ENCODE measurements around the gene CXADR.
A peak's percentile ranks its signal among the peaks of the same experiment; 100 is the strongest.

CXADR gene

DNA sequence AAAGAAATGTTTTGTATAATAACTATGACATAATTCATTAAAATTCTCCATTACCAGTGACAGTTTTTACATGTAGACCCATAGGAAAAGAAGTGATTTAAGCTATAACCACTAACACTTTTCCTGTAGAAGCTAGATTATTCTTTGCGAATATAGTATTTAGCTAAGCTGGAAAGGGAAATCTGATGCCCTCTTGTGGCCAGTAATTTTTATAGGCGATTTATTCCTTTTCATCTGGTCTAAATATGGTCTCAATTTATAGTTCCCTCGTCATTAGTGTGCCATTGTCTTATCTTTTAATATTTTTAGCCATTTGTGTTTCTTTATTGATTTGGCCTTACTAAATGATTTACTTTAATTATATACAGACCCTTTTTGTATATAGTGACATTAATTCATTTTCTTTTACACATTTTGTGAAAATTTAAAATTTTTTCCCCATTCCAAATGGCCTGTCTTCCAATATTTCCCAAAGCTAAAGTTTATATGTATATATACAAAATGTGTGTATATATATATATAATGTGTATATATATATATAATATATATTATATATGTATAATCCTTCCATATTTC, 73.1 kb downstream of the CXADR start:
- DNase-seq, result no peak

GRCh38 chr21:17590430-17590829, 77.6 kb downstream of the CXADR start:
- no peaks in the 10 kb centered on the region for H3K4me1 ChIP-seq (ENCODE audit: control insufficient read depth, insufficient read depth, low read length, poor library complexity, severe bottlenecking)
- no peaks in the 10 kb centered on the region for H3K9me3 ChIP-seq (ENCODE audit: control insufficient read depth, low read length)
- no peak overlapping the region for H3K4me3 ChIP-seq (ENCODE audit: insufficient read depth, low read depth, low read length, poor library complexity, severe bottlenecking)
- no peak for DNase-seq
- H3K36me3 ChIP-seq (ENCODE audit: control insufficient read depth, insufficient read depth, low read length), result peaks cover 5% of the 10 kb centered on the region
- no peak overlapping the region for H3K27ac ChIP-seq (ENCODE audit: insufficient read depth, low read length, poor library complexity, severe bottlenecking)
- no peaks in the 10 kb centered on the region for H3K27me3 ChIP-seq (replicated peaks; ENCODE audit: control insufficient read depth, insufficient read depth, low read length, poor library complexity, severe bottlenecking)

More for the DNA sequence above, 73.1 kb downstream of the CXADR start:
- Histone ChIP-seq H3K4me1 (ENCODE audit: control insufficient read depth, insufficient read depth, low read length, poor library complexity, severe bottlenecking) (no peaks in the 10 kb centered on the region), H3K4me3 (ENCODE audit: insufficient read depth, low read depth, low read length, poor library complexity, severe bottlenecking) (no peak overlapping the region), H3K27ac (ENCODE audit: insufficient read depth, low read length, poor library complexity, severe bottlenecking) (no peak overlapping the region), H3K9me3 (ENCODE audit: control insufficient read depth, low read length) (no peaks in the 10 kb centered on the region), H3K36me3 (ENCODE audit: control insufficient read depth, insufficient read depth, low read length) (no peaks in the 10 kb centered on the region), H3K27me3 (replicated peaks; ENCODE audit: control insufficient read depth, insufficient read depth, low read length, poor library complexity, severe bottlenecking) (no peaks in the 10 kb centered on the region)

GRCh38 chr21:17597680-17598079, 84.8 kb downstream of the CXADR start:
- no peak for DNase-seq
- Histone ChIP-seq H3K36me3 (ENCODE audit: control insufficient read depth, insufficient read depth, low read length) (peaks cover 16% of the 10 kb centered on the region), H3K4me1 (ENCODE audit: control insufficient read depth, insufficient read depth, low read length, poor library complexity, severe bottlenecking) (no peaks in the 10 kb centered on the region), H3K27me3 (replicated peaks; ENCODE audit: control insufficient read depth, insufficient read depth, low read length, poor library complexity, severe bottlenecking) (no peaks in the 10 kb centered on the region), H3K4me3 (ENCODE audit: insufficient read depth, low read depth, low read length, poor library complexity, severe bottlenecking) (no peak overlapping the region), H3K27ac (ENCODE audit: insufficient read depth, low read length, poor library complexity, severe bottlenecking) (no peak overlapping the region), H3K9me3 (ENCODE audit: control insufficient read depth, low read length) (no peaks in the 10 kb centered on the region)

DNA sequence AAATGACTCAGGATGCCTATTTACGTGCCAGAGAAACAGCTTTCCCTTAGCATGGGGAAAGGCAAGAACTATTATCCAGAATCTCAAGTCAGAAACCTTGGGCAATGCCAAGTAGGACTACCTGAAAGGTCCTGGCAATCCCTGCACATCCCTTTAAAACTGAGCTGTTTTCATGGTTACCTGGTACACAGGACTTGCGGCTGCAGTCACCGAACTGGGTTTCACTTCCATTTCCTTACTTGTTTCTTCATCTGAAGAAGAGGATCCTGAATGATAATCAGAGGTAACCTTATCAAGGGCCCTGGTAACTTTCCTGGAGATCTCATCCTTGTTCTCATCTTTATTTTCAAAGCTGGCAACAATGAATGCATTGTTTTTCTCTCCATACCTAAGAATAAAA, 85.6 kb downstream of the CXADR start:
- Histone ChIP-seq H3K27me3 (replicated peaks; ENCODE audit: control insufficient read depth, insufficient read depth, low read length, poor library complexity, severe bottlenecking) (no peaks in the 10 kb centered on the region), H3K4me1 (ENCODE audit: control insufficient read depth, insufficient read depth, low read length, poor library complexity, severe bottlenecking) (no peaks in the 10 kb centered on the region), H3K36me3 (ENCODE audit: control insufficient read depth, insufficient read depth, low read length) (peaks cover 19% of the 10 kb centered on the region), H3K27ac (ENCODE audit: insufficient read depth, low read length, poor library complexity, severe bottlenecking) (no peak overlapping the region), H3K9me3 (ENCODE audit: control insufficient read depth, low read length) (no peaks in the 10 kb centered on the region), H3K4me3 (ENCODE audit: insufficient read depth, low read depth, low read length, poor library complexity, severe bottlenecking) (no peak overlapping the region)
- no peak for DNase-seq

- Histone ChIP-seq H3K9me3 (ENCODE audit: control insufficient read depth, low read length) (no peaks in the 10 kb centered on the region), H3K27ac (ENCODE audit: insufficient read depth, low read length, poor library complexity, severe bottlenecking) (no peak overlapping the region), H3K4me3 (ENCODE audit: insufficient read depth, low read depth, low read length, poor library complexity, severe bottlenecking) (no peak overlapping the region), H3K4me1 (ENCODE audit: control insufficient read depth, insufficient read depth, low read length, poor library complexity, severe bottlenecking) (no peaks in the 10 kb centered on the region), H3K36me3 (ENCODE audit: control insufficient read depth, insufficient read depth, low read length) (peaks cover 18% of the 10 kb centered on the region), H3K27me3 (replicated peaks; ENCODE audit: control insufficient read depth, insufficient read depth, low read length, poor library complexity, severe bottlenecking) (no peaks in the 10 kb centered on the region)
- DNase-seq, result no peak
Measured at GRCh38 chr21:17602874-17603273, 90.0 kb downstream of the CXADR start.

DNA sequence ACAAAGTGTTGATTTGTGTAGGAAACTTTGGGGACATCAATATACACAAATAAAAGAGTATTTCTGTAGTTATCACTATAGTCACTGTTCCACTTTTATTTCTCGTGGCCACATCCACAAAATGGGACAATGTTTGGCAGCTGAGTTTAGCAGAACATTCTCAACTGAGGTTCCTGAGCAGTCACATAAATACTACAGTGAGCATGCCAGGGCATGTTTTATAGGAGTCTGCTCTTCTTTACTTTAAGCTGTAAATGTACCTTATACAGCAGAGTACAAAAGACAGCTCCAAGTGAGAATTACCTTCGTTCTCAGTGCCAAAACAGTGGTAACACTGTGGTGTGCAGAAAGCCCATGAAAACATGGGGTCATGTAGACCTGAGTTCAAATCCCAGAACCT, 94.8 kb downstream of the CXADR start:
- no peak overlapping the region for H3K27ac ChIP-seq (ENCODE audit: insufficient read depth, low read length, poor library complexity, severe bottlenecking)
- DNase-seq, result no peak

GRCh38 chr21:17609681-17610080, 96.8 kb downstream of the CXADR start:
- Histone ChIP-seq H3K27ac (ENCODE audit: insufficient read depth, low read length, poor library complexity, severe bottlenecking) (no peak overlapping the region), H3K36me3 (ENCODE audit: control insufficient read depth, insufficient read depth, low read length) (peaks cover under 1% of the 10 kb centered on the region), H3K9me3 (ENCODE audit: control insufficient read depth, low read length) (no peaks in the 10 kb centered on the region), H3K27me3 (replicated peaks; ENCODE audit: control insufficient read depth, insufficient read depth, low read length, poor library complexity, severe bottlenecking) (no peaks in the 10 kb centered on the region), H3K4me1 (ENCODE audit: control insufficient read depth, insufficient read depth, low read length, poor library complexity, severe bottlenecking) (peaks cover 6% of the 10 kb centered on the region), H3K4me3 (ENCODE audit: insufficient read depth, low read depth, low read length, poor library complexity, severe bottlenecking) (no peak overlapping the region)
- no peak for DNase-seq

More for the DNA sequence above, 94.8 kb downstream of the CXADR start:
- H3K36me3 ChIP-seq (ENCODE audit: control insufficient read depth, insufficient read depth, low read length), result peaks cover 13% of the 10 kb centered on the region
- no peak overlapping the region for H3K4me3 ChIP-seq (ENCODE audit: insufficient read depth, low read depth, low read length, poor library complexity, severe bottlenecking)
- H3K9me3 ChIP-seq (ENCODE audit: control insufficient read depth, low read length), result no peaks in the 10 kb centered on the region
- H3K4me1 ChIP-seq (ENCODE audit: control insufficient read depth, insufficient read depth, low read length, poor library complexity, severe bottlenecking), result peaks cover 6% of the 10 kb centered on the region
- no peaks in the 10 kb centered on the region for H3K27me3 ChIP-seq (replicated peaks; ENCODE audit: control insufficient read depth, insufficient read depth, low read length, poor library complexity, severe bottlenecking)

- peak overlapping the region; percentile 74 for H3K27ac ChIP-seq (ENCODE audit: insufficient read depth, low read length, poor library complexity, severe bottlenecking)
Measured at GRCh38 chr21:17610911-17611310, 98.1 kb downstream of the CXADR start.

DNA sequence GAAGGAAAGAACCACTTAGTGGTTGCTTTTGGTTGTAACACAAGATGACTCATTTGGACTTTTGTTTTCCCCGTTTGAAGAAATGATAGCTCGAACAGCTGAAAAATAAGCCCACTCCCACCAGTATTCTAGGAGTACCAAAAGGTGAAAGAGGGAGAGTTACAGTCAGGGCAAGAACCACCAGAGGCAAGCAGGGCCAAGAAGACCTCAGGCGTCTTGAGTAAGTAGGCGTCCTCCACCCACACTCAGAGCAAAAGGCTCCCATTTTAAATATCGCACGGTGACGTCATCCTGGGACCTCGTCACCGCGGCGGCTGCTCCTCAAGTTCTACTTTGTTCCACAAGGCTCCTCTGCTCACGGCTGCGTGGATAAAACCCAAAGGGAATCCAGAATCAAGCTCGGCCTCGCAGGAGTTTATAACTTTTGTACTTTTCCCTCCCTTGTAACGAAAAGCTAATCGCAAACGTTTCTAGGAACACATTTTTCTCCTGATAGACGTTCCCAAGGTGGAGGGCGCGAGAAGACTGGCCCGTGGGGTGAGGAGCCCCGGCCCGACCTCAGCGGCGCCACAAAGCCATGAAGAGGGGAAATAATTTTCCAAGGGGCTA, 98.7 kb downstream of the CXADR start:
- Histone ChIP-seq H3K27ac (ENCODE audit: insufficient read depth, low read length, poor library complexity, severe bottlenecking) (peak overlapping the region; percentile 74), H3K4me3 (ENCODE audit: insufficient read depth, low read depth, low read length, poor library complexity, severe bottlenecking) (peak overlapping the region; percentile 88), H3K9me3 (ENCODE audit: control insufficient read depth, low read length) (no peaks in the 10 kb centered on the region), H3K27me3 (replicated peaks; ENCODE audit: control insufficient read depth, insufficient read depth, low read length, poor library complexity, severe bottlenecking) (no peaks in the 10 kb centered on the region), H3K4me1 (ENCODE audit: control insufficient read depth, insufficient read depth, low read length, poor library complexity, severe bottlenecking) (peaks cover 6% of the 10 kb centered on the region), H3K36me3 (ENCODE audit: control insufficient read depth, insufficient read depth, low read length) (no peaks in the 10 kb centered on the region)
- DNase-seq, result peak; percentile 63 to 77 (median 71)

More at GRCh38 chr21:17610911-17611310, 98.1 kb downstream of the CXADR start:
- Histone ChIP-seq H3K36me3 (ENCODE audit: control insufficient read depth, insufficient read depth, low read length) (no peaks in the 10 kb centered on the region), H3K27me3 (replicated peaks; ENCODE audit: control insufficient read depth, insufficient read depth, low read length, poor library complexity, severe bottlenecking) (no peaks in the 10 kb centered on the region), H3K4me1 (ENCODE audit: control insufficient read depth, insufficient read depth, low read length, poor library complexity, severe bottlenecking) (peaks cover 6% of the 10 kb centered on the region), H3K9me3 (ENCODE audit: control insufficient read depth, low read length) (no peaks in the 10 kb centered on the region), H3K4me3 (ENCODE audit: insufficient read depth, low read depth, low read length, poor library complexity, severe bottlenecking) (peak overlapping the region; percentile 88)
- no peak for DNase-seq

DNA sequence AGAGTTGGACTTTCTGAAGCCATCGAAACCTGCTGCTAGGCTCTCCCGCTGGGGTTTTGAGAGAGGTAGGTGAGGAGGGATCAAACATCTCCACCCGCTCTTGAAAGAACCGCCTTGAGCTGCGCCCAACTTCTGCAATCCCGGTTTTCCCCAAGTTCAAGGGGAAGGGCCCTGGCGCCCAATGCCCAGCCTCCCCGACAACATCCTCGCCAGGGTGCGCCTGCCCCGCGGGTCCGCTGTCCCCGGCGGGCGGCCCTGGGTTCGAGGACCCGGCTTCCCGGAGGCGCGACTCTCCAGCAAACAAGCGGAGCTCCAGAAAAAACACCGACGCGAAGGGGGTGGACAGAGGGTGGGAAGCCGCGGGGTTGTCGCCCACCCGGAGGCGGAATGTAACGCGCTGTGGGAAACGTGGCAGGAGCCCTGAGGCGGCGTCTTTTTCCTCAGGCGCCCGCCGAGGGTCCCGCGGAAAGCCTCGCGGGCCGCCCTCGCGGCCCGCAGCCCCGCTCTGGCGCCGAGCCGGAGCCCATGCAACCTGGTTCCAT, 99.3 kb downstream of the CXADR start:
- Histone ChIP-seq H3K4me1 (ENCODE audit: control insufficient read depth, insufficient read depth, low read length, poor library complexity, severe bottlenecking) (peaks cover 6% of the 10 kb centered on the region), H3K36me3 (ENCODE audit: control insufficient read depth, insufficient read depth, low read length) (no peaks in the 10 kb centered on the region), H3K27me3 (replicated peaks; ENCODE audit: control insufficient read depth, insufficient read depth, low read length, poor library complexity, severe bottlenecking) (no peaks in the 10 kb centered on the region), H3K9me3 (ENCODE audit: control insufficient read depth, low read length) (no peaks in the 10 kb centered on the region), H3K27ac (ENCODE audit: insufficient read depth, low read length, poor library complexity, severe bottlenecking) (peak overlapping the region; percentile 74), H3K4me3 (ENCODE audit: insufficient read depth, low read depth, low read length, poor library complexity, severe bottlenecking) (peak overlapping the region; percentile 88)
- DNase-seq, result peak in 2 of 3 donors; percentile 5 to 15
